Esophagus muscularis mucosa (tissue), 2 donors: ENCODE results near the gene CENPB.

Experiments
- POLR2A ChIP-seq: fragments of 450-650 bp; IDR thresholded peaks from one replicate; pipeline ENCODE4 v1.6.1; 2017; ENCODE audit warnings: antibody characterized with exemption, moderate library complexity, mild to moderate bottlenecking, low read depth
- POLR2AphosphoS5 ChIP-seq, 2 donors: sonication (generic); formaldehyde crosslinking; IDR thresholded peaks; one replicate each; pipeline ENCODE4 v1.6.1; 2017; ENCODE audit warnings: antibody characterized with exemption in 2 of 2

DNA sequence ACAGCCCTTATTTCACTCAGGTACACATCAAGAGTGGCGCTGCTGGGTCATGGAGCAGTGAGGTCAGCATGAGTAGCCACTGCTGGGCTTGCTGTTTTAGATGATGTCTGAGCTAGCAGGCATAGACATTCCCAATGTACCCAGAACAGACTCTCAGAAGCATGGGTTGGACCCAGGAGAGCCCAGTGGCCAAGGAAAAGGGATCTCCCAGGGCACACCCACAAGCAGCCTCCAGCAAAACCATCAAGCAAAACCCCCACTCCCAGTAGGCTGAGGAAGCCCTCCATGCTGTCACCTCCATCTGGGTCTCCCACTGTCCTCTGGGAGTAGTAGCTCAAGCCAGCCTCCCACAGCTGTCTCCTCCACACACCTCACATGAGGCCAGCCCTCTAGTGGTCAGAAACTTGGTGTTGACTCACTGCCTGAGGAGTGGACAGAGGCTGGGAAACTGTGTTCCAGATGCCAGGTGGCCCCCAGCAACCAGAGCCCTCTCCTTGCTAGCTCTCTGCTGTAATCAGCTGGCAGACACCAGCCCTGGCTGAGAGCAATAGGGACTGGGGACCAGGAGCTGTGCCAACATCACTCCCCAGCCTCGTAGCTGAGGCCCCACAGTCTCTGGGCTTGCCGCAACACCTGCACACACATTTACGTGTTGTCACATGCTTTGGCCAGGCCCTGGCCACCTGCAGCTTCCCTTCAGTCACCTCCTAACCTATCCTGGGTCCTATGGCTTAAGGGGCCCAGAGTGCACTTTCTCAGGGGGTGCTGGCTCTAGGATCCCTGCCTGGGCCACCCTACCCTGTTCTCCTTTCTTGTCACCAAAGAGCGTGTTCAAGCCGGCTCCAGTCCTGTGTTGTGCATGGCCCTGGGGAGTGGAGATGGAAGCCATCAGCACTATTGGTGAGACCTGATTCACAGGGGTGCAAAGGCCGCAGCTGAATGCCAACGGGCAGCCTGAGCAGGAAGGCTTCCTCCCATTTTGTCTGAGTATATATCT, 31.9 kb upstream of the CENPB start:
- TF ChIP-seq POLR2A (no peak), POLR2AphosphoS5 (IDR thresholded peaks at IDR 0.05) (peak in 1 of 2 donors; percentile 51)
